ENCODE measurements around the gene CACNA1G.

GRCh38 chr17:50632637-50633036 lies 72.1 kb downstream of the CACNA1G start:
- no peak for TF ChIP-seq CTCF (conservative IDR thresholded peaks at IDR 0.05 in 1 of 2, IDR thresholded peaks at IDR 0.05 in 1 of 2; ENCODE audit: low read depth in 1 of 2, low read length in 2 of 2)
- TF ChIP-seq EZH2 (IDR thresholded peaks at IDR 0.05; ENCODE audit: low read length, missing control alignments), result no peak

Data from fibroblast of lung (primary cell).